H9 (cell line): ENCODE measurements around the gene RSPH4A. TPM values are rescaled to one million over a fixed set of nuclear protein-coding genes. Genes with fewer than 3 reads are reported as not detected.

Experiments used
- DNase-seq: peaks from one replicate; pipeline ENCODE4 v3.0.0-alpha.2; 2017
- H2AFZ ChIP-seq: one replicate; pipeline ENCODE4 v1.6.1; 2013; ENCODE audit warnings: mild to moderate bottlenecking, low read length, control low read depth, moderate library complexity
- H2AK5ac ChIP-seq: 2 replicates; pipeline ENCODE4 v1.6.1; 2013; ENCODE audit warnings: low read length, control low read depth, mixed read lengths; ENCODE audit not compliant: insufficient read length
- H2BK120ac ChIP-seq: one replicate; pipeline ENCODE4 v1.6.1; 2013; ENCODE audit warnings: low read depth, mild to moderate bottlenecking, low read length, control low read depth, inconsistent platforms; ENCODE audit not compliant: poor library complexity, severe bottlenecking
- H2BK12ac ChIP-seq: 2 replicates; pipeline ENCODE4 v1.6.1; 2013; ENCODE audit warnings: low read length, control low read depth, mixed read lengths, low read depth; ENCODE audit not compliant: insufficient read length
- H2BK15ac ChIP-seq: 2 replicates; pipeline ENCODE4 v1.6.1; 2013; ENCODE audit warnings: low read depth, low read length, control low read depth
- H2BK20ac ChIP-seq: one replicate; pipeline ENCODE4 v1.6.1; 2013; ENCODE audit warnings: low read depth, mild to moderate bottlenecking, low read length, control low read depth, inconsistent platforms; ENCODE audit not compliant: poor library complexity, severe bottlenecking
- H2BK5ac ChIP-seq: 2 replicates; pipeline ENCODE4 v1.6.1; 2013; ENCODE audit warnings: low read length, control low read depth, mixed read lengths; ENCODE audit not compliant: insufficient read length
- H3K14ac ChIP-seq: 2 replicates; pipeline ENCODE4 v1.6.1; 2013; ENCODE audit warnings: low read length, control low read depth; ENCODE audit not compliant: insufficient read depth
- H3K18ac ChIP-seq: 2 replicates; pipeline ENCODE4 v1.6.1; 2013; ENCODE audit warnings: low read depth, mild to moderate bottlenecking, mixed read lengths, low read length, control low read depth; ENCODE audit not compliant: insufficient read length
- H3K23ac ChIP-seq: 2 replicates; pipeline ENCODE4 v1.6.1; 2013; ENCODE audit warnings: low read length, control low read depth, mixed read lengths, low read depth; ENCODE audit not compliant: insufficient read length
- H3K23me2 ChIP-seq: 2 replicates; pipeline ENCODE4 v1.6.1; 2013; ENCODE audit warnings: low read depth, mild to moderate bottlenecking, mixed read lengths, low read length, control low read depth; ENCODE audit not compliant: insufficient read length, poor library complexity, severe bottlenecking
- H3K27ac ChIP-seq: 2 replicates; pipeline ENCODE4 v1.5.1; 2013; ENCODE audit warnings: low read length, control low read depth, mixed read lengths, low read depth; ENCODE audit not compliant: insufficient read length
- H3K27me3 ChIP-seq: 2 replicates; pipeline ENCODE4 v1.6.1; 2013; ENCODE audit warnings: low read length, control low read depth, inconsistent platforms; ENCODE audit not compliant: insufficient read depth
- H3K4ac ChIP-seq: 2 replicates; pipeline ENCODE4 v1.6.1; 2013; ENCODE audit warnings: low read depth, mild to moderate bottlenecking, control low read depth, inconsistent platforms, low read length, moderate library complexity
- H3K4me1 ChIP-seq: 2 replicates; pipeline ENCODE4 v1.6.1; 2013; ENCODE audit warnings: low read length, control low read depth, inconsistent platforms; ENCODE audit not compliant: insufficient read depth
- H3K4me2 ChIP-seq: 2 replicates; pipeline ENCODE4 v1.6.1; 2013; ENCODE audit warnings: low read length, control low read depth, mixed read lengths; ENCODE audit not compliant: insufficient read length, insufficient read depth
- H3K56ac ChIP-seq: 2 replicates; pipeline ENCODE4 v1.6.1; 2013; ENCODE audit warnings: low read depth, mild to moderate bottlenecking, mixed read lengths, low read length, control low read depth; ENCODE audit not compliant: insufficient read length
- H3K79me1 ChIP-seq: 2 replicates; pipeline ENCODE4 v1.6.1; 2013; ENCODE audit warnings: low read depth, mild to moderate bottlenecking, moderate library complexity, low read length, control low read depth, inconsistent platforms; ENCODE audit not compliant: insufficient read depth, poor library complexity, severe bottlenecking
- H3K79me2 ChIP-seq: 2 replicates; pipeline ENCODE4 v1.6.1; 2013; ENCODE audit warnings: low read length, control low read depth, inconsistent platforms; ENCODE audit not compliant: insufficient read depth
- H3K9ac ChIP-seq: 2 replicates; pipeline ENCODE4 v1.6.1; 2013; ENCODE audit warnings: low read length, control low read depth, mixed read lengths; ENCODE audit not compliant: insufficient read length; ENCODE audit errors: extremely low read depth
- H3K9me3 ChIP-seq: one replicate; pipeline ENCODE4 v1.6.1; 2013; ENCODE audit warnings: low read depth, low read length, inconsistent platforms; ENCODE audit not compliant: control insufficient read depth
- H3T11ph ChIP-seq: one replicate; pipeline ENCODE4 v1.6.1; 2013; ENCODE audit warnings: mild to moderate bottlenecking, low read length, control low read depth, inconsistent platforms
- H4K20me1 ChIP-seq: one replicate; pipeline ENCODE4 v1.6.1; 2013; ENCODE audit not compliant: control insufficient read depth, insufficient read length, insufficient read depth
- H4K5ac ChIP-seq: 2 replicates; pipeline ENCODE4 v1.6.1; 2013; ENCODE audit warnings: low read depth, mild to moderate bottlenecking, mixed read lengths, low read length, control low read depth; ENCODE audit not compliant: insufficient read length
- H4K8ac ChIP-seq: replicated peaks from 2 replicates; pipeline ENCODE4 v1.6.1; 2013; ENCODE audit warnings: low read length, control low read depth, mixed read lengths, low read depth; ENCODE audit not compliant: insufficient read length
- H4K91ac ChIP-seq: 2 replicates; pipeline ENCODE4 v1.6.1; 2013; ENCODE audit warnings: low read depth, mild to moderate bottlenecking, moderate library complexity, mixed read lengths, low read length, control low read depth; ENCODE audit not compliant: insufficient read length
- H3K27ac Mint-ChIP-seq, 3 experiments: 2 replicates in 2 of 3; 3 replicates in 1 of 3; pipeline ENCODE4 v1.8.0; 2020 to 2021; ENCODE audit warnings: mixed read lengths in 3 of 3, mild to moderate bottlenecking in 1 of 3, moderate library complexity in 1 of 3
- H3K27me3 Mint-ChIP-seq: 2 replicates; pipeline ENCODE4 v1.8.0; 2021; ENCODE audit warnings: low read depth, mild to moderate bottlenecking, moderate library complexity, mixed read lengths
- H3K36me3 Mint-ChIP-seq, 3 experiments: 2 replicates in 2 of 3; 3 replicates in 1 of 3; pipeline ENCODE4 v1.8.0; 2020 to 2021; ENCODE audit warnings: low read depth in 3 of 3, mixed read lengths in 3 of 3; ENCODE audit not compliant: insufficient read depth in 1 of 3
- H3K4me1 Mint-ChIP-seq, 2 experiments: 2 replicates each; pipeline ENCODE4 v1.8.0; 2020; ENCODE audit warnings: mixed read lengths in 2 of 2
- H3K4me3 Mint-ChIP-seq, 2 experiments: 2 replicates in 1 of 2; 3 replicates in 1 of 2; pipeline ENCODE4 v1.8.0; 2020 to 2021; ENCODE audit warnings: mild to moderate bottlenecking in 2 of 2, mixed read lengths in 2 of 2, moderate library complexity in 1 of 2
- H3K9me3 Mint-ChIP-seq, 2 experiments: 2 replicates in 1 of 2; 3 replicates in 1 of 2; pipeline ENCODE4 v1.8.0; 2020; ENCODE audit warnings: mild to moderate bottlenecking in 2 of 2, mixed read lengths in 2 of 2, moderate library complexity in 1 of 2
- CTCF ChIP-seq: fragments of 200-600 bp; sonication (generic); conservative IDR thresholded peaks from 3 replicates; pipeline ENCODE4 v1.8.0; 2021; ENCODE audit warnings: antibody characterized with exemption, mild to moderate bottlenecking
- total RNA-seq: library from RNA; stranded (reverse); gene quantifications from 2 replicates; pipeline ENCODE4 v1.2.1, GENCODE V29; 2021

The RSPH4A gene
- total RNA-seq, 1 experiment from 2014 or later = 0.31 TPM

- Histone ChIP-seq H2BK12ac (no peak overlapping the region), H3K27ac (no peak overlapping the region), H2BK15ac (no peak overlapping the region), H3K18ac (no peak overlapping the region), H3K27me3 (no peaks in the 10 kb centered on the region), H3K79me1 (no peaks in the 10 kb centered on the region), H4K91ac (no peak overlapping the region), H3K9ac (no peak overlapping the region), H3K4ac (no peak overlapping the region), H3K23ac (no peak overlapping the region), H4K8ac (no peak overlapping the region), H3K4me1 (no peaks in the 10 kb centered on the region), H2BK5ac (no peak overlapping the region), H2AFZ (no peak overlapping the region), H3K23me2 (no peaks in the 10 kb centered on the region), H3K79me2 (no peaks in the 10 kb centered on the region), H3K56ac (no peak overlapping the region), H2BK120ac (no peak overlapping the region), H4K5ac (no peak overlapping the region), H2BK20ac (no peak overlapping the region), H3K14ac (no peak overlapping the region), H3K4me2 (no peak overlapping the region), H4K20me1 (no peaks in the 10 kb centered on the region), H3T11ph (no peak overlapping the region), H3K9me3 (no peaks in the 10 kb centered on the region), H2AK5ac (no peak overlapping the region)
- TF ChIP-seq CTCF = no peak
- H3K4me3 Mint-ChIP-seq = no peak overlapping the region
- H3K4me1 Mint-ChIP-seq = no peaks in the 10 kb centered on the region
- no peak for DNase-seq
- no peak overlapping the region for H3K27ac Mint-ChIP-seq
- H3K36me3 Mint-ChIP-seq = peaks cover 11 to 42% (median 25%) of the 10 kb centered on the region in 3 experiments; a peak in 6 of 7 replicates
- no peaks in the 10 kb centered on the region for H3K9me3 Mint-ChIP-seq
- H3K27me3 Mint-ChIP-seq = no peaks in the 10 kb centered on the region
Measured at GRCh38 chr6:116586276-116586675, 30.0 kb upstream of the RSPH4A start.
